ENCODE data around the gene HAVCR1. TPM values are rescaled to one million over a fixed set of nuclear protein-coding genes. Genes with fewer than 3 reads are reported as not detected.
"Not testable (repeated sequence)": the region's sequence is repeated elsewhere in the genome, so short reads cannot be mapped to it uniquely, and the experiment has no call there.

Gene HAVCR1
- total RNA-seq, 2 donors from 2014 or later: 1.1 to 1.4 TPM

DNA sequence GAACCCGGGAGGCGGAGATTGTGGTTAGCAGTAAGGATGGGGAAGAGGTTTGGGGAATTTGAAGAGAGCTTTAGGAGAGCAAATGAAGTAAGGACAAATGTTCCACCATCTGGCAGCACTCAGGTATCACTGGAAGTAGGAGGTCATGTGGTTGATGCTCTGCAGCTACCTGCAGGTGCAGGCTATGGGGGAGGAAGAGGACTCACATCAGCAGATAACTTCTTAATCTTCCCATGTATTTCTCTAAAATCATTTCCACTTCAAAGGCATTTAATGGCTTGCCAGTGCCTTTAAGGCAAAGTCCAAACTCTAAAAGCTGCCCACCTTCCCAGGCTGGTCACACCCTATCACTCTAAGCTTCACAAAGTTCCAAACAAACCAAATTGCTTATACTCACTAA is 8.1 kb upstream of the HAVCR1 start:
- DNase-seq (no peak), ATAC-seq (no peak)
- no peaks in the 10 kb centered on the region for H3K27me3 Mint-ChIP-seq
- no peaks in the 10 kb centered on the region for H3K9me3 ChIP-seq (ENCODE audit: control insufficient read depth, low read length, poor library complexity, severe bottlenecking)
- H3K27ac Mint-ChIP-seq: no peak overlapping the region
- H3K4me3 Mint-ChIP-seq: no peak overlapping the region
- peaks cover 2% of the 10 kb centered on the region for H3K4me1 Mint-ChIP-seq
- H3K36me3 Mint-ChIP-seq (ENCODE audit: low read depth): peaks cover 2% of the 10 kb centered on the region

DNA sequence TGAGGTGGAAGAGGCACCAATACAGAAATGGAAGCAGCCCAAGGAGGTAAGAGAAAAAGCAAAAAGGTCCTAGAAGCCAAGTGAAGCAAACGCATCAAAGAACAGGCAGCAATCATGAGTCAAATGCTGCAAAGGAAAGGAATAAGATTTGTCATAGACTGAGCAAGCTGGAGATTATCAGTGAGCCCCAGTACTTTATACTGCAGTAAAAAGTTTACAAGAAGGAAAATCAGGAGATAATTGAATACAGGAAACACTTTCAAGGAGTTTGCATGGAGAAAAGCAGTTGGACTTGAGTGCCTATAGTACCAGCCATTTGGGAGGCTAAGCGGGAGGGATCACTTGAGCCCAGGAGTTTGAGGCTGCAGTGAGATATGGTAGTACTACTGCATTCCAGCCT is 7.2 kb upstream of the HAVCR1 start:
- Mint-ChIP-seq H3K36me3 (ENCODE audit: low read depth) (peaks cover 2% of the 10 kb centered on the region), H3K4me3 (no peak overlapping the region), H3K27ac (no peak overlapping the region), H3K27me3 (no peaks in the 10 kb centered on the region), H3K4me1 (peaks cover 2% of the 10 kb centered on the region)
- no peaks in the 10 kb centered on the region for H3K9me3 ChIP-seq (ENCODE audit: control insufficient read depth, low read length, poor library complexity, severe bottlenecking)
- no peak for ATAC-seq
- no peak for DNase-seq

DNA sequence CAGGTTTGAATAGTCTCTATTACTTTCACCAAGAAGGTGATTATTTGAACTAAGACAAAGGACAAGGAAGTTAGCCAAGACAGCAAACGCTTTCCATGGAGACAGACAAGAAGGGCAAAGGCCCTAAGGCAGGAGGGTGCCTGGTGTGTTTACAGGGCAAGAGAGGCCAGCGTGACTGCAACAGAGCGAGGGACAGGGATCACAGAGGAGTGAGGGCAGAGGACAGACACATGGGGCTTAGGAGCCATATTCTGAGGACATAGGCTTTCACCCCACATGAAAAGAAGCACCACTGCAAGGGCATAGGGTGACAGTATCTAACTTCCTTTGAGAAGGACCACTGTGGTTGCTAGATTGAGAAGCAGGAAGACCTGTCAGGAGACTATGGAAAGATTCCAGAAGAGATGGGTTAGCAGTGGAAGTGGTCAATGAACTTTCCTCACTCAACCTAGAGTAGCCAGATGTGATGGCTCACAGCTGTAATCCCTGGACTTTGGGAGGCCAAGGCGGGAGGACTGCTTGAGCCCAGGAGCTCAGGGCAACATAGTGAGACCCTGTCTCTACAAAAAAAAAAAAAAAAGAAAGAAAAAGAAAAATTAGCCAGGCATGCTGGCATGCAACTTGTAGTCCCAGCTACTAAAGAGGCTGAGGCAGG is 5.0 kb upstream of the HAVCR1 start:
- Mint-ChIP-seq H3K4me3 (no peak overlapping the region), H3K4me1 (peaks cover 2% of the 10 kb centered on the region), H3K27me3 (no peaks in the 10 kb centered on the region), H3K36me3 (ENCODE audit: low read depth) (peaks cover 2% of the 10 kb centered on the region), H3K27ac (no peak overlapping the region)
- DNase-seq (no peak), ATAC-seq (no peak)
- no peaks in the 10 kb centered on the region for H3K9me3 ChIP-seq (ENCODE audit: control insufficient read depth, low read length, poor library complexity, severe bottlenecking)

DNA sequence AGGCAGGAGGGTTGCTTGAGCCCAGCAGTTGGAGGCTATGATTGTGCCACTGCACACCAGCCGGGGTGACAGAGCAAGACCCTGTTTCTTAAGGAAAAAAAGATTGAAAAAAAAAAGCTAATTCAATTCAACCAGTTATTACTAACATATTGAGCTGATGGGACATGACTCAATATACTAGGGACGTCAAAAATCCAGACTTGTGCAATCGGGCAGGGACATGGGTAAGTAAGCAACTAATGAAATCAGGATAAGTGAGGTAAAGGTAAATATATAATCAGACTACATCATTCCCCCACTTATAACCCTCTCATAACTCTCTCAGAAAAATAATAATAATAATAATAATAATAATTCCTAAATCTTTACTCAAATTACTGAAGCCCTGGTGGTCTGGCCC is 975 bp upstream of the HAVCR1 start:
- no peaks in the 10 kb centered on the region for H3K9me3 ChIP-seq (ENCODE audit: control insufficient read depth, low read length, poor library complexity, severe bottlenecking)
- H3K4me3 Mint-ChIP-seq: no peak overlapping the region
- H3K27ac Mint-ChIP-seq: no peak overlapping the region
- H3K4me1 Mint-ChIP-seq: no peaks in the 10 kb centered on the region
- H3K36me3 Mint-ChIP-seq (ENCODE audit: low read depth): peaks cover 2% of the 10 kb centered on the region
- DNase-seq: no peak
- ATAC-seq: no peak
- no peaks in the 10 kb centered on the region for H3K27me3 Mint-ChIP-seq

DNA sequence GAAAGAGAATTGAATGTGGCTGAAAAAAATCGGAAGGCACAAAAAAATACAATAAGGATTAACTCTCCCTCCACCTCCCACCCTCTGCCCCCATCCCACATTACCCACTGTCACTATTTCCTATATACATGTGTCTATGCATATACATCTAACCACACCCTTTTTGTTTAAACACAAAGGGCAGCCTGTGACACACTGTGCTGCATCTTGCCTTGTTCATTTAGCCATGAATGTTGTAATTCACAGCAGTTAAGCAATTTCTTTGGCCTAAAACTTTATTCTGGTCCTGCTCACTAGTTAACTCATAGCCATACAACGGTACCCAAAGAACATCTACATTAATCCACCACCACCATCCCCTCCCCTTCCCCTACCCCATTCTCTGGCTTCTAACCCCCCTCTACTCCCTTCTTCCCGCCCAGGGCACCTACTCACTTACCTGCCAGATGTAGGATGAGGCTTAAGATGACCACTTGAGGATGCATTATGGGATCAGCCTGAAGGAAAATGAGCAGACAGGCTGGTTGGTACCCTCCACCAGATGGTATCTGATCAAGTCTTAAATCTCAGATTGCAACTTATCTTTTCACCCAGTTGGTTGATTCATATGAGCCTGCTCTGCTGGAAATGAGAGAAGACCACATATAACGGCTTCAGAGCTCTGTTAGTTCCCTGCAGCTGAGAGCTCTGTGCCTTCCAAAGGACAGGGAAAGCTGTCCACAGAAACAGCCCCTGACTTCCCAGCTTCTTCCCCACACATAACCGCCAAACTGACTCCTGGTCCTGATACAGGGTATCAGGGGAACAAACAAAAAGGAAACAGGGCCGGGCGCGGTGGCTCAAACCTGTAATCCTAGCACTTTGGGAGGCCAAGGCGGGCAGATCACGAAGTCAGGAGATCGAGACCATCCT is 1.2 kb downstream of the HAVCR1 start:
- Mint-ChIP-seq H3K36me3 (ENCODE audit: low read depth) (peaks cover 2% of the 10 kb centered on the region), H3K4me1 (no peaks in the 10 kb centered on the region)

DNA sequence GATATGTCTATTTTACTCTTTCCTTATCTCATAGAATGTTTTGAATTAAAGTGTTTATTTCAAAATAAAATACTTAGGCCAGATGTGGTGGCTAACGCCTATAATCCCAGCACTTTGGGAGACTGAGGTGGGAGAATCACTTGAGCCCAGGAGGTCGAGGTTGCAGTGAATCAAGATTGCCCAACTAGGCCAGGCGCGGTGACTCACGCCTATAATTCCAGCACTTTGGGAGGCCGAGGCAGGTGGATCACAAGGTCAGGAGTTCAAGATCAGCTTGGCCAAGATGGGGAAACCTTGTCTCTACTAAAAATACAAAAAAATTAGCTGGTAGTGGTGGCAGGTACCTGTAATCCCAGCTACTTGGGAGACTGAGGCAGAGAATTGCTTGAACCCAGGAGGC is 2.1 kb downstream of the HAVCR1 start:
- not testable (repeated sequence) for H3K4me3 Mint-ChIP-seq; H3K4me1 Mint-ChIP-seq; DNase-seq; H3K36me3 Mint-ChIP-seq (ENCODE audit: low read depth); H3K27me3 Mint-ChIP-seq; H3K9me3 ChIP-seq (ENCODE audit: control insufficient read depth, low read length, poor library complexity, severe bottlenecking); ATAC-seq
- peak overlapping the region; percentile 16 for H3K27ac Mint-ChIP-seq

More for the DNA sequence above, 1.2 kb downstream of the HAVCR1 start:
- H3K9me3 ChIP-seq (ENCODE audit: control insufficient read depth, low read length, poor library complexity, severe bottlenecking): no peaks in the 10 kb centered on the region
- Mint-ChIP-seq H3K27me3 (no peaks in the 10 kb centered on the region), H3K4me3 (no peak overlapping the region), H3K27ac (no peak overlapping the region)
- ATAC-seq (no peak), DNase-seq (no peak)

DNA sequence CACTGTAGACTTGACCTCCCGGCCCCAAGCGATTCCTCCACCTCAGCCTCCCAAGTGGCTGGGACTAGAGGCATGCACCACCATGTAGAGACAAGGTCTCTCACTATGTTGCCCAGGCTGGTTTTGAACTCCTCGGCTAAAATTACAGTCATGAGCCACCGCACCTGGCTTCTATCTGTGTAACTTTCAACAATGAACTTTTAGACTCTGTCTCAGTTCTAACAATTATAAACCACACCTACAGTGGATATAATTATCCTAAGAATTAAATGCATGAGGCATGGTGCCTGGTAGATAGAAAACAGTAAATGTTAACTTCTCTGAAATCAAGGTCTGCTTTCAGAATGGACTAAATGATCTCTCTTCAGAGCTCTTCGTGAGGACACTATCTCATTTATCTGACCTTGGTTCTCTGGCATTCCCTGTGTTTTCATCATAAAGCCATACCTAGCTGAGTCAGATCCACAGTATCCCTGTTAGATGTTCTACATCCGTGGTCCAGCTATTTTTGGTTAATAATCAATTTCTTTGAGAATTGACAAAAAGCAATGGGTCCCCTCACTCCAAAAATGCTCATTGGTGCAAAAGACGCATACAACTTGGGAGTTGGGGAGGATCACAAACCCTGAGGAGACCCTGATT is 7.2 kb downstream of the HAVCR1 start:
- H3K4me3 Mint-ChIP-seq: no peak overlapping the region
- H3K27ac Mint-ChIP-seq: no peak overlapping the region
- H3K9me3 ChIP-seq (ENCODE audit: control insufficient read depth, low read length, poor library complexity, severe bottlenecking): no peaks in the 10 kb centered on the region
- no peaks in the 10 kb centered on the region for H3K36me3 Mint-ChIP-seq (ENCODE audit: low read depth)
- H3K27me3 Mint-ChIP-seq: no peaks in the 10 kb centered on the region
- DNase-seq (no peak), ATAC-seq (no peak)
- peaks cover 9% of the 10 kb centered on the region for H3K4me1 Mint-ChIP-seq

DNA sequence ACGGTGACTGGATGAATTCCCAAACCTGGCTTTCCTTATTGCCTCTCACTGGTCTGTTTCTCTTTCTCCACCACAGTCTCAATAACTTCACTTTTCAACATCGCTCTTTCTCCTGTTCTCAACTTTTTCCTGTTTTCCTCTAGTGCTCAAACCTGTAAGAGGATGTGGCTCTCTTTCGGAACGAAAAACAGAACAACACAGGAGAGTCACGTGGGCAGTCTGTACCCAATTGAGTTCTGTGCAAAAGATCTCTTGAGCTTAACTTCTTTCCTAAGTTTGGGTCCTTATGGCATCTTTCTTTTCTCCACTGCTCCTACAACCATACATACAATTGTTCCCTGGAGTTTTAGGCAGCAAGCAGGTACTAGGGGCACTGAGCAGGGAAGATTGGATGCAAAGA is 8.9 kb downstream of the HAVCR1 start:
- ATAC-seq (no peak), DNase-seq (no peak)
- H3K27me3 Mint-ChIP-seq: no peaks in the 10 kb centered on the region
- H3K4me3 Mint-ChIP-seq: peak overlapping the region; percentile 82
- H3K4me1 Mint-ChIP-seq: peaks cover 9% of the 10 kb centered on the region
- peak overlapping the region; percentile 10 for H3K27ac Mint-ChIP-seq
- H3K9me3 ChIP-seq (ENCODE audit: control insufficient read depth, low read length, poor library complexity, severe bottlenecking): no peaks in the 10 kb centered on the region
- H3K36me3 Mint-ChIP-seq (ENCODE audit: low read depth): no peaks in the 10 kb centered on the region

DNA sequence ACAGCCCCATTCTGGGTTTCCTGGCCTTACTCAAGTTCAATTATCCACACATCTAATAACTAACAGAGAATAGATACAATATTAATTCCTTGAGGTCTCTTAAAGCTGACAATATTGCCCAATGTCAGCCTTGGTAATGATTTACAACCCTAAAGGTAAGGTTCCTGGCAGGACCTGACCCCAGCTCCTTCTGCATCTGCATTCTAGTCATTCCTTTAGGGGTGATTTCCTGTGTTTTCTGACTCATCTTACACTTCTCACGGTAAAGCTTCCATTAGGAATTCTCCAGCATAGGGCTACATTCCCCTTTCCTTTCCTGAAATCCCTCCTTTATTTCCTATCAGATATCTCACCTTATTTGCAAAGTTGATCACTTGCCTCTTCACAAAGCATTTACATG is 9.3 kb downstream of the HAVCR1 start:
- no peaks in the 10 kb centered on the region for H3K36me3 Mint-ChIP-seq (ENCODE audit: low read depth)
- H3K4me1 Mint-ChIP-seq: peaks cover 10% of the 10 kb centered on the region
- no peaks in the 10 kb centered on the region for H3K27me3 Mint-ChIP-seq
- DNase-seq (no peak), ATAC-seq (no peak)
- H3K27ac Mint-ChIP-seq: peak overlapping the region; percentile 10
- H3K9me3 ChIP-seq (ENCODE audit: control insufficient read depth, low read length, poor library complexity, severe bottlenecking): no peaks in the 10 kb centered on the region
- H3K4me3 Mint-ChIP-seq: peak overlapping the region; percentile 82

DNA sequence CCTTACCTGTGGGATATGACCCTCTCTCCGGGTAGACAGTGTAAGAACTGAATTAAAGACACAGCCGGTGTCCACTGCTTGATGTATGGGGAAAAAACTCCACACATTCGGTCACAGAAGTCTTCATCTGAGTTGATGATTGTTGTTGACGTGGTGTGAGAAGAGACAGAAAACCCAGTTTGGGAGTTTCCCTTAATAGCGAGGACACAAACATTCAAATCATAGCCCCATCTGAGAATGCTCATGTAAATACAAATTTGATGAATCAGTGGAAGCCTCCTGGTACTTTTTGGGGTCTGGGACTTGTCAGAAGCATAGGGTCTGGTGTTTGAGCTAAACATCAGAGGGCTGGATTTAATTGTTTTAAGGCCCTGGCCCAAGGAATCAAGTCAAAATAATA is 11.0 kb downstream of the HAVCR1 start:
- Mint-ChIP-seq H3K27me3 (no peaks in the 10 kb centered on the region), H3K4me1 (peaks cover 12% of the 10 kb centered on the region), H3K4me3 (no peak overlapping the region), H3K36me3 (ENCODE audit: low read depth) (no peaks in the 10 kb centered on the region), H3K27ac (no peak overlapping the region)
- no peaks in the 10 kb centered on the region for H3K9me3 ChIP-seq (ENCODE audit: control insufficient read depth, low read length, poor library complexity, severe bottlenecking)
- ATAC-seq (no peak), DNase-seq (no peak)

DNA sequence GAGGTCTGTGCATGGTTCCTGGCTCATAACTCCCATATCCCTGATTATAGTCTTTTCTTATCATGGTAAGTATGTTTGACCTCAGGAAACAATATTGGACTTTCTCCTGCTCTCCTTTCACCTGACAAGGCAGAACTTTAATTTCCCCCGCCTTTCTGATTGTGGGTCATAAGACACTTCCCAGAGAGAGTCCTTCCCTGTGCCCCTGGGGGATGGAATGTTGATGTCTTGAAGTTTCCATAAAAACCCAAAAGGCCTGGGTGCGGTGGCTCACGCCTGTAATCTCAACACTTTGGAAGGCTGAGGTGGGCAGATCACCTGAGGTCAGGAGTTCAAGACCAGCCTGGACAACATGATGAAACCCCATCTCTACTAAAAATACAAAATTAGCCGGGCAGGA is 11.9 kb downstream of the HAVCR1 start:
- not testable (repeated sequence) for H3K36me3 Mint-ChIP-seq (ENCODE audit: low read depth); H3K27ac Mint-ChIP-seq; ATAC-seq; H3K4me3 Mint-ChIP-seq; H3K27me3 Mint-ChIP-seq; H3K9me3 ChIP-seq (ENCODE audit: control insufficient read depth, low read length, poor library complexity, severe bottlenecking); DNase-seq
- H3K4me1 Mint-ChIP-seq: peaks cover 12% of the 10 kb centered on the region

DNA sequence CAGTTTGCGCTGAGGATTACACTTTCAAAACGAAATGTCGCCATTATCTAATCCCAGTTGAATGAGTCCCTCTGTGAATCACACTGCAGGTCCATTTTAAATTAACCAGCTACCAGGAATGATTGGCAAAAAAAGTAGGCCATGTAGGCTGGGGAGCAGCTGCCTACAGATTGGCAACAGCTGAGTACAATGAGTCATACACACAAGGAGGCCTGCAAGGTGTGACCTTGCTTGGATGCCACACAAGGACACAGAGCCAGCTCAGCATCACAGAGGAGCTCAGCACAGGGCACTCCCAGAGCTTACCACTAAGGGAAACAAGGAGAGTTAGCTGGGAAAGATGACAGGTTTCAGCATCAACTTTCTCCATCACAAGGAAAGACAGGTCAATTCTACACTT is 12.9 kb downstream of the HAVCR1 start:
- no peak for ATAC-seq

DNA sequence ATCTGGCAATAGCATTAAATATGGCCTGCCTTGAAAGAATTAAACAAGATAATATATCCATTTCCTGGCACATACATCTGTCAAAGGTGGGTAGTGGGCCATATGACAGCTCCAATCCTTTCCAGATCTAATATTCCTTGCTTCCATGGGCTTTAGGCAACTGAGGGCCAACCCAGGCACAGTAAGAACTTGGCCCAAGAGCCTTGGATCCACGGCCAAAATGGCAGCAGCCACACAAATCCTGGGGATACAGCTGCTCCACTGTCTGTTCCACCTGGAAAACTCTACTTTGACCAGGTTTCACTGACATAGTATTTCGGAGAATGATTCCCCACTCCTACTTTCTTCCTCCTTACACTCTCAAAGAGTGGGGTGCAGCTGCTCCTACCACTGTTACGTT is 13.3 kb downstream of the HAVCR1 start:
- no peak for DNase-seq
- H3K27me3 Mint-ChIP-seq: no peaks in the 10 kb centered on the region
- no peak overlapping the region for H3K4me3 Mint-ChIP-seq
- no peaks in the 10 kb centered on the region for H3K36me3 Mint-ChIP-seq (ENCODE audit: low read depth)
- H3K4me1 Mint-ChIP-seq: peaks cover 12% of the 10 kb centered on the region
- ATAC-seq: no peak
- no peaks in the 10 kb centered on the region for H3K9me3 ChIP-seq (ENCODE audit: control insufficient read depth, low read length, poor library complexity, severe bottlenecking)
- H3K27ac Mint-ChIP-seq: no peak overlapping the region

More for the DNA sequence above, 12.9 kb downstream of the HAVCR1 start:
- Mint-ChIP-seq H3K27me3 (no peaks in the 10 kb centered on the region), H3K4me3 (no peak overlapping the region), H3K27ac (no peak overlapping the region), H3K36me3 (ENCODE audit: low read depth) (no peaks in the 10 kb centered on the region), H3K4me1 (peaks cover 12% of the 10 kb centered on the region)
- no peaks in the 10 kb centered on the region for H3K9me3 ChIP-seq (ENCODE audit: control insufficient read depth, low read length, poor library complexity, severe bottlenecking)
- no peak for DNase-seq

Measured in T-helper 17 cell (primary cell).